Measurements from ENCODE around the gene BFSP2. TPM values are rescaled to one million over a fixed set of nuclear protein-coding genes. Genes with fewer than 3 reads are reported as not detected.

BFSP2 gene
- polyA plus RNA-seq (2014; cell fraction: cytosol; rRNA removed), result not detected in 2 replicates
- polyA plus RNA-seq (2014; cell fraction: nucleus; rRNA removed), result not detected in 2 replicates

DNA sequence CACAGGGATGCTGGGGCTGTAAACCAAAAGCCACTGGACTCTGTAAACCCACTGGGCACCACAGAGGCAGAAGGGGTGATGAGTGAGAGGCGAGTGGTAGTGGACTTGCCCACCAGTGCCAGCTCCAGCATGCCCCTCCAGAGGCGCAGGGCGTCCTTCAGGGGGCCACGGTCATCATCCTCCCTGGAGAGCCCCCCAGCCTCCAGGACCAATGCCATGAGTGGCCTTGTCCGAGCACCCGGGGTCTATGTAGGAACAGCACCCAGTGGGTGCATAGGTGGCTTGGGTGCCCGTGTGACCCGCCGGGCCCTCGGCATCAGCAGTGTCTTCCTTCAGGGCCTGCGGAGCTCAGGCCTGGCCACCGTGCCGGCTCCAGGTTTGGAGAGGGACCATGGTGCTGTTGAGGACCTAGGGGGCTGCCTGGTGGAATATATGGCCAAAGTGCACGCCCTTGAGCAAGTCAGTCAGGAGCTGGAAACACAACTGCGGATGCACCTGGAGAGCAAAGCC lies at the start of gene BFSP2:
Gene BFSP2, plus strand, starts transcription at position 51 of the 510 bp plus-strand sequence. Its CDS starts 28 bp downstream, at position 79.
- DNase-seq (ENCODE audit: low spot score), result no peak

DNA sequence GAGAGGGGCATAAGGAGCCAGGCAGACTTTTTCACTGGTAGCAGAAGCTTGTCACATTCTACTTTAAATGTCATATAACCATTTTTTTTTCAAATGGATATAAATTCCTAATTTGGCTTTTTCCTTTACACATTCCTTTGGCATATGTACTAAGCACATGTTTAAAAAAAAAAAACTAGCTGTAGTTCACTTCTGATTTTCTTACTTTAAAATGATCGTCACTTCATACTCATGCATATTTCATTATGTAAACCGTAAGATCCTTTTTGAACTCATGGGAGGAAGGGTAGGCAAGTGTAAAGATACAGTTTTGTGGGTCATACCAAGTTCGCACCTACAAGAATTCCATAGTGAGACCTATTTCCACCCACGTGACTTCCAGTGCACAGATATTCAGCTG lies 45.1 kb upstream of the BFSP2 start:
- no peak for DNase-seq (ENCODE audit: low spot score)

GRCh38 chr3:133360476-133360875 lies 39.4 kb upstream of the BFSP2 start:
- DNase-seq (ENCODE audit: low spot score), result no peak

- no peak for DNase-seq (ENCODE audit: low spot score)
Measured at GRCh38 chr3:133361011-133361410, 38.8 kb upstream of the BFSP2 start.

DNA sequence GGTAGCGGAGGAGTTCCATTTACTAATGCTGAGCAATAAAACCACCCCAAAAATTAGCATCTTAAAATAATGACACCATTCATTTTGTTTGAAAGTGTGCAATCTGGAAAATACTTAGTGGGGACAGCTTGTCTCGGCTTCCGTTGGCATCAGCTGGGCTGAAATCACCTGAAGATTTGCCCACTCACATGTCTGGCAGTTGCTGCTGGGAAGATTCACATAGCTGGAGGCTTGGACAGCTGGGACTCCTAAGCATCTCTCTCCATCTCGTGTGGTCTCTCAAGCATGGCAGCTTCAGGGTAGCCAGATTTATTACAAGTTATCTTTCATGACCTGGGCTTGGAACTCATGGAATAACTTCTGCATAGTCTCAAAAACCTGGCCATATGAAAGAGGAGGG lies 38.4 kb upstream of the BFSP2 start:
- DNase-seq (ENCODE audit: low spot score), result no peak

- no peak for DNase-seq (ENCODE audit: low spot score)
Measured at GRCh38 chr3:133362539-133362938, 37.3 kb upstream of the BFSP2 start.

GRCh38 chr3:133364704-133365103 lies 35.2 kb upstream of the BFSP2 start:
- DNase-seq (ENCODE audit: low spot score), result no peak

GRCh38 chr3:133366921-133367320 lies 32.9 kb upstream of the BFSP2 start:
- no peak for DNase-seq (ENCODE audit: low spot score)

DNA sequence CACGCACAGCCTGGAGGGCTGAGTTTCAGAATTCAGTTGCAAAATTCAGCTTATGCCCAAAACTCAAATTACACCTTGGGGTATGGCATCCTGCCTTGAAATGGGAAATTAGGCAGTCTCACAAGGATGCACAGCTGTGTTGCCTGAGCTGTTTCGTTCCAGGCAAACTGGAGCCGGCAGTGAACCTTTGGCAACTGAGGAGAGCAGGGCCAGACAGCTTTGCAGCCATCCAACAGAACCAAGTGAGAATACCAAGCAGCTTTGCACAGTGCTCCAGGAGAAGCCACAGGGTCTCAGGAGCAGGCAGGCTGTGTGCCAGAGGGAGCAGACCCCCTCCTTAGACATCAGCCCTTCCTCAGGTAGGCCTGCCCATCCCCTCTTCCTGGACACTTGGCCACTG lies 32.5 kb upstream of the BFSP2 start:
- no peak for DNase-seq (ENCODE audit: low spot score)

DNA sequence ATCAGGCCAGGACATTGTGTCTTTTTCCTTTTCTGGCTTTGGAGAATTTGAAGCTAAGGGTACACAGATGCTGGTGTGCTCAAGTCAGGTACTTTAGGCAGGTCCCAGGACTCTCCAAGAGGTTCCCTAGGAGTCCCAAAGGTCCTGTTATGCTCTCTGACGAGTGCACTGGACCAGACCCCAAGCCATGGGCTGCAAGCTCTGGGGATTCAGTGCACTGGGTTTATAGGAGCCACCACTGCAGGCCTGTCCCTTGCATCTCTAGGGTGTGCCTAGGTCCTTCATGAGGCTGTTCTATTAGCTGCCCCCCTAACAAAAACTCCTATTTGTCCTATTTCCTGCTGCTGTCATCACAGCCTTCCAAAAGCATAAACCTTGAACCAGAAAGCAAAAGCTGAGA lies 31.9 kb upstream of the BFSP2 start:
- DNase-seq (ENCODE audit: low spot score), result no peak

DNA sequence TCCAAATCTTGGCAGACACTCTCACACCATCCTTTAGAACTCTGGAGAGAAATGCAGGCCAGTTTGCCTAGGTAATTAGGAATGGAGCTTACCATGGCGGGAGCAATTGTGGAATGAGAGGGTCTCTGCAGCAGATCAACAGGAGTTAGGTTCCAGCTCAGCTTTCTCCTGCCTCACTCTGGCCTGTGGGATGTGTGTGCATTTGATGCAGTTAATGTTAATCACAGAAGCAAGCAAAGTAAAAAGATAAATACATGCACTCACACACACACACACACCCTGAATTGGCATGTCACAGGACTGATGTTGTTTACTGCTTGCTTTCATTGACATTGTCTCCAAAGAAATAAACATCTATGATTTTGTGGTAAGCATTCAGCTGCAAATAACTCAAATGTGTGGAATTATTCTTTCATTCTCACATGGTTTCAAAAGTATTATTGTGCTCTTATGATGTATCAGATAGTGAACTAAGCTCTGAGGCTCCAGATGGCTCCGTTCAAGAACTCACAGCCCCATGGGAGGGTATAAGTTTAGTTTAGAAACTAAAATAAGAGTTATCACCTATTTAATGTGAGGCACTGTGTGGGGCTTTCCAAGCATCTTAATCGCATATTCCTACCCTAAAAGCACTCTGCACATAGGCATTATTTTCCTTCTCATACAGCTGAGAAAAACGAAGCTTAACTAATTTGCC lies 31.3 kb upstream of the BFSP2 start:
- DNase-seq (ENCODE audit: low spot score), result no peak

DNA sequence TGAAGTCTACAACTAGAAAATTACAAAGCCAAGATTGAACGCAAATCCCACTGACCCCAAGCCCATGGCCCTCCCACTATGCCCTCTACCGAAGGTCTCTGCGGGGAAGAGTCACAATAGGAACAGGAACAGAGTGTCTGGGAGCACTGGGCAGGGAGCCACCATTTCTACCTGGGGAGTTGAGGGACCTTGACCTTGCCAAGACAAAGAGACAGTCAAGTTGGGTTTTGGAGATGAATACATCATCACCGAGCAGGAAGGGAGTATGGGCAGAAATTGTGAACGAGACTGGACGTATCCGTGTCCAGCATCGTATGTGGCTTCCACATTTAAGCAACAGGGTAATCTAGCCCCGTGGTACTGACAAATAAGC lies 30.8 kb upstream of the BFSP2 start:
- DNase-seq (ENCODE audit: low spot score), result no peak

DNA sequence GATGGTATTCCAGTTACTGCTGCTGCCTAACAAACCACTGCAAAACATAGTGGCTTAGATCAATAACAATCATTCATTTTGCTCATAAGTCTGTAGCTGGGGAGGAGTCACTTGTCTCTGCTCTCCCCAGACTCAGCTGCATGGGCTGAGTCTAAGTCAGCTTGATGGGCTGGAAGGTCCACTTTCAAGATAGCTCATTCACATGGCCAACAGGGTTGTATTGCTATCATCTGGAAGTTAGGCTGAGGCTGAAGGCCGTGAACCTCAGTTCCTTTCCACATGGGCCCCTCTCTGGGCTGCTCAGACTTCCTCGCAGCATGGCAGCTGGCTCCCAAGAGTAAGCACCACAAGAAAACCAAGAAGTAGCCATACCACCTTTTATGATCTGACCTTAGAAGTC lies 28.7 kb upstream of the BFSP2 start:
- DNase-seq (ENCODE audit: low spot score), result no peak

- no peak for DNase-seq (ENCODE audit: low spot score)
Measured at GRCh38 chr3:133371676-133372075, 28.2 kb upstream of the BFSP2 start.

DNA sequence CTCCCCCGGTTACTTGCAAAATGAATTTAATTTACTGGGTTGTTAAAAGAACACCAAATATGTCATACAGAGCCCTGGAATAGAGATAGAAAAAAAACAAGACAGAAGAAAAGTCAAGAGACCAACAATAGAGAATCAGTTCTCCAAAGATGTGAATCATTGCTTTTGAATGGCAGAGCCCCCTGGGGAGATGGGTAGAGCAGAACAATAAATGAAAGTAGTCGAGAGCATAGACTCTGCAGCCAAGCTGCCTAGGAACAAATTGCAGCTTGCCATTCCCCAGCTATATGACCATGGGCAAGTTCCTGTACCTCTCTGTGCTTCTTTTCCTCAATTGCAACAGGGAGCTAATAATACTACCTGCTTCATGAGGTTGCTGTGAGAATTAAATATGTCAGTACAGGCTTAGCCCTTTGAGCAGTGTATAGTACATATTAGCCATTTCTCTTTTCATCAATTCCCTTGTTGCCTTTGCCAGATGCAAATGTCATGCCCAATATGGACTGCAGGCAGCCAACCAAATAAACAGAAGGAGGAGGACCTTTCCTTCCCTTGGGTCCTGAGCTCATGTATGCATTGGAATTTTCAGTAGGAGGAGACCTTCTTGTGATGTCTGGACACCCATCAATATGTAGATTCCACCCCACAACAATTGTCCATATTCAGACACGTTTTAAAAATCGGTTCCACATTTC lies 25.0 kb upstream of the BFSP2 start:
- DNase-seq (ENCODE audit: low spot score), result no peak

GRCh38 chr3:133375403-133375745 lies 24.5 kb upstream of the BFSP2 start:
- no peak for DNase-seq (ENCODE audit: low spot score)

- DNase-seq (ENCODE audit: low spot score), result peak; percentile 60
Measured at GRCh38 chr3:133376810-133377209, 23.0 kb upstream of the BFSP2 start.

DNA sequence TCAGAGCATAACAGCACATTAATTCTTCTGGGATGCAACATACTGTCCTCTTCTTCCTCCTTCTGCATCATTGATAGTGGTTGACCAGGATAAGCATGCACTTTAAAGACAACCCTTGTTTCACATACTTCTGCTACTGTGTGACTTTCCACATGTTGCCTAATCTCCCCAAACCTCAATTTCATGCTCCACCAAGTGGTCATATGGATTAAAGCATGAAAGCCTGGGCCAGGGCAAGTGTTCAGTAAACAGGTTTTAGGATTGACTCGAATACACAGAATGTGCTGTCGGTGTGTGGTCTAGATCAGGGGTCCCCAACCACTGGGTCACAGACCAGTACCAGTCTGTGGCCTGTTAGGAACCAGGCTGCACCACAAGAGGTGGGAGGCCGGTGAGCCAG lies 22.5 kb upstream of the BFSP2 start:
- peak; percentile 65 for DNase-seq (ENCODE audit: low spot score)

DNA sequence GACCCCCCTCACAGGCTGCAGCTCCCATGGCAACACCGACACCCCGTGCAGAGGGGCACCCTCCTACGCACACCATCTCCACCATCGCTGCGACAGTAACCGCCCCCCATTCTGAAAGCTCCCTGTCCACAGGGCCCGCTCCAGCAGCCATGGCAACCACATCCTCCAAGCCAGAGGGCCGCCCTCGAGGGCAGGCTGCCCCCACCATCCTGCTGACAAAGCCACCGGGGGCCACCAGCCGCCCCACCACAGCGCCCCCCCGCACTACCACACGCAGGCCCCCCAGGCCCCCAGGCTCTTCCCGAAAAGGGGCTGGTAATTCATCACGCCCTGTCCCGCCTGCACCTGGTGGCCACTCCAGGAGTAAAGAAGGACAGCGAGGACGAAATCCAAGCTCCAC lies 19.9 kb upstream of the BFSP2 start:
- no peak for DNase-seq (ENCODE audit: low spot score)

DNA sequence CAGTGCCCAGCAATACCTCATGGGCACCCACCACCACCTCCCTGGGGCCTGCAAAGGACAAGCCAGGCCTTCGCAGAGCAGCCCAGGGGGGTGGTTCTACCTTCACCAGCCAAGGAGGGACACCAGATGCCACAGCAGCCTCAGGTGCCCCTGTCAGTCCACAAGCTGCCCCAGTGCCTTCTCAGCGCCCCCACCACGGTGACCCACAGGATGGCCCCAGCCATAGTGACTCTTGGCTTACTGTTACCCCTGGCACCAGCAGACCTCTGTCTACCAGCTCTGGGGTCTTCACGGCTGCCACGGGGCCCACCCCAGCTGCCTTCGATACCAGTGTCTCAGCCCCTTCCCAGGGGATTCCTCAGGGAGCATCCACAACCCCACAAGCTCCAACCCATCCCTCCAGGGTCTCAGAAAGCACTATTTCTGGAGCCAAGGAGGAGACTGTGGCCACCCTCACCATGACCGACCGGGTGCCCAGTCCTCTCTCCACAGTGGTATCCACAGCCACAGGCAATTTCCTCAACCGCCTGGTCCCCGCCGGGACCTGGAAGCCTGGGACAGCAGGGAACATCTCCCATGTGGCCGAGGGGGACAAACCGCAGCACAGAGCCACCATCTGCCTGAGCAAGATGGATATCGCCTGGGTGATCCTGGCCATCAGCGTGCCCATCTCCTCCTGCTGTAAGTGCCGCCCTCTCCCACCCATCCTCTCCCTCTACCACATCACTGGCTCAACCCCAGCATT lies 19.2 kb upstream of the BFSP2 start:
- DNase-seq (ENCODE audit: low spot score), result no peak

DNA sequence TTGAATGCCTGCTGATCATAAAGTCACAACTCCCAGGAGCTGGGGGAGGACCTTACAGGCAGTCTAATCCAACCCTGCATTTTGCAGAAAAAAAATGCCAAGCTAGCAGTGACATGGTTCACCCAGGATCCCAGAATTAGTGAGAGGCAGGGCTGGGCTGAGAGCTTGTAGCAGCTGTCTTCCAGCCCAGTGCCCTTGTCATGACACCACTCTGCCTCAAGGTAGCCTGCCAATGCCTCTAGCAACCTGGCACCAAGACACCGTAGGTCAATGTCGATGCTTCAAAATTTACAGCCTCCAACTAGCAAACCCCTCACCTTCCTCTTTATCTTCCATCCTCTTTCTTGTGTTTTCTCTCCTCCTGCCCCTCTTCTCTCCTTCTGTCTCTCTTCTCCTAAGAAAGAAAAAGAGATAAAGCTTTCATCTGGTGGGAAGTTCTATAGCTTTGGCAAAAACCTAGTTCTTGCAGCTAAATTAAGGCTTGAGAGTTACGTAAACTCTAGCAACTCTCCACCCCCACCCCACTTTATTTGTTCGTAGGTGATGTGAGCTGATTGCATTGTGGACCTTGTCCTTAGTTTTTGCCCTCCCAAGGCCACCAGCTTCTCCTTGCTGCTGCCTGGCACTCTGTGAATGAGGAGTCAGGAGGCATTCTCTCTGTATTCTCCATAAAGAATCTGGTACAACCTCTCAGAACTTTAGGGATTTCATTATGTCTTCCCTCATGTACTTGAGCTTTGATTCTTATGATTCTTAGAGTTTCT lies 18.3 kb upstream of the BFSP2 start:
- DNase-seq (ENCODE audit: low spot score), result no peak

- no peak for DNase-seq (ENCODE audit: low spot score)
Measured at GRCh38 chr3:133383175-133383574, 16.7 kb upstream of the BFSP2 start.

Measured in SK-N-DZ (cell line).